Natural killer cell treated with Interleukin-12 subunit alpha and Interleukin-12 subunit beta and Interleukin-15 and Interleukin-18, amount 100 ng/mL, for 72 hours (primary cell): ENCODE data around the gene UMOD. TPM values are rescaled to one million over a fixed set of nuclear protein-coding genes. Genes with fewer than 3 reads are reported as not detected.

ENCODE experiments used
- ATAC-seq, 2 donors: fragments of 150-1000 bp; cut with Tn5 transposase in 1 of 2; sonication (Bioruptor Pico), chemical (Tn5 transposase) in 1 of 2; 2 replicates each; pipeline ENCODE4 v1.10.0; 2021
- DNase-seq: peaks from one replicate; pipeline ENCODE4 v3.0.0; 2022; ENCODE audit warnings: low spot score
- H3K27ac Mint-ChIP-seq, 2 donors: 1 replicate in 1 of 2; 2 replicates in 1 of 2; pipeline ENCODE4 v1.8.0; 2022; ENCODE audit warnings: mixed read lengths in 2 of 2, mild to moderate bottlenecking in 1 of 2, moderate library complexity in 1 of 2
- H3K27me3 Mint-ChIP-seq, 2 donors: 1 replicate in 1 of 2; 2 replicates in 1 of 2; pipeline ENCODE4 v1.8.0; 2022; ENCODE audit warnings: mixed read lengths in 2 of 2
- H3K36me3 Mint-ChIP-seq: one replicate; pipeline ENCODE4 v1.8.0; 2022; ENCODE audit warnings: mixed read lengths
- H3K4me1 Mint-ChIP-seq, 2 donors: 1 replicate in 1 of 2; 2 replicates in 1 of 2; pipeline ENCODE4 v1.8.0; 2022; ENCODE audit warnings: low read depth in 2 of 2, mixed read lengths in 2 of 2, mild to moderate bottlenecking in 1 of 2
- H3K4me3 Mint-ChIP-seq: one replicate; pipeline ENCODE4 v1.8.0; 2022; ENCODE audit warnings: mixed read lengths
- H3K9me3 Mint-ChIP-seq: 2 replicates; pipeline ENCODE4 v1.8.0; 2022; ENCODE audit warnings: mixed read lengths
- total RNA-seq, 2 donors: library from RNA; stranded (reverse); gene quantifications; one replicate each; pipeline ENCODE4 v1.2.3, GENCODE V29; 2022

UMOD gene
- total RNA-seq, 2 donors from 2014 or later = not detected

GRCh38 chr16:20291208-20292206 is 61.0 kb downstream of the UMOD start:
- Mint-ChIP-seq H3K9me3 (no peaks in the 10 kb centered on the region), H3K4me1 (no peaks in the 10 kb centered on the region), H3K4me3 (no peak overlapping the region), H3K27ac (no peak overlapping the region), H3K27me3 (peaks cover 4 to 8% of the 10 kb centered on the region in 2 donors), H3K36me3 (no peaks in the 10 kb centered on the region)
- DNase-seq (no peak), ATAC-seq (no peak)

GRCh38 chr16:20289571-20289970 is 62.9 kb downstream of the UMOD start:
- Mint-ChIP-seq H3K36me3 (no peaks in the 10 kb centered on the region), H3K27me3 (peaks cover 8 to 11% of the 10 kb centered on the region in 2 donors), H3K4me1 (no peaks in the 10 kb centered on the region), H3K9me3 (no peaks in the 10 kb centered on the region), H3K4me3 (no peak overlapping the region), H3K27ac (no peak overlapping the region)
- no peak for ATAC-seq
- no peak for DNase-seq

- Mint-ChIP-seq H3K4me3 (no peak overlapping the region), H3K4me1 (no peaks in the 10 kb centered on the region), H3K36me3 (no peaks in the 10 kb centered on the region), H3K27me3 (peaks cover 14 to 29% of the 10 kb centered on the region in 2 donors), H3K9me3 (no peaks in the 10 kb centered on the region), H3K27ac (no peak overlapping the region)
- DNase-seq (no peak), ATAC-seq (no peak)
These were observed 66.5 kb downstream of the UMOD start for GRCh38 chr16:20285993-20286499.

Other genes with a start within 250 kb of the UMOD start
- not detected for gene GP2, start 25.2 kb downstream of the UMOD start, total RNA-seq
- not detected for gene PDILT, start 52.0 kb upstream of the UMOD start, total RNA-seq
- gene ACSM5, start 56.8 kb upstream of the UMOD start, total RNA-seq = not detected
- gene ACSM2A, start 98.8 kb upstream of the UMOD start, total RNA-seq = not detected
- gene ACSM2B, start 223.7 kb upstream of the UMOD start, total RNA-seq = not detected